ENCODE data around the gene ALPK3. TPM values are rescaled to one million over a fixed set of nuclear protein-coding genes. Genes with fewer than 3 reads are reported as not detected.

Gene ALPK3
- total and polyA plus RNA-seq, 10 of the 15 experiments (the other 5 are each of a cell fraction or from before 2014, with no cell fraction given) = under 0.01 to 0.05 (median 0.02) TPM; not detected in 6

DNA sequence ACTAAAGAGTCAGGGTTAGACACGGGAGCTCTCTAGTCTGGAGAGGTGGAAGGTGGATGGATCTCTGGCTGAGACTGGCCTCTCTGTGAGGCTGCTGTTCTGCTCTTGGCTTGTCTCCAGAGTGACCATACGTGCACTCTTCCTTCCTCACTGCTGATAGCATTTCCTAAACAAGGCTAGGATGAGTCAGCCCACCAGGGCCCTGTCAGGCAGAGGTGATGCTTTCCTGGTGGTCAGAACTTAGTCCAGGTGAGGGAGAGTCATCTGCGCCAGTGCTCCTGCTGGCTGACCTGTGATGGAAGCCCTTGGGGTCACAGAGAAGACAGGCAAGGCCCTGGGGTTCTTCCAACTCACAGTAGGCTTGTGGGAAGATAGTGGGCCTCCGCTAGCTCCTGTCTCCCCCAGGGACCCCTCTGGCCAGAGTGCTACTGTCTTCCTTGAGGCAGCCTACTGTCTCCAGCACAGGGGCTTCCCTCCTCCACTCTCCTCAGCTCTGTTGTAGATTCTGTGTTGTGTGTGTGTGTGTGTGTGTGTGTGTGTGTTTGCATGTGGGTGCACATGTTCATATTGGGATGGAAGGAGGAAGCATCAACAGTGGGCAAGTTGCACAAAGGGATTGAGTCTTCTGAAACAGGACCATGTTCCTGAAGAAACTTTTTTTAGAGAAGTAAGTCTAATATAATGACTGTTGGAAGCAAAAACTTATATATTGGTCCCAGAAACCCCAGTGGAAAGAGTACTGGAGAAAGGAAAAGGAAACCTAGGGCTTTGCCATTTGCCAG, 16.5 kb downstream of the ALPK3 start (continued):
- TF ChIP-seq PRDM15 (CRISPR knock-in tag; IDR thresholded peaks at IDR 0.05) (no peak), PML (IDR thresholded peaks at IDR 0.05; ENCODE audit: low read length) (no peak), CBX3 (IDR thresholded peaks at IDR 0.05; ENCODE audit: borderline replicate concordance, low read depth) (no peak)
- TF ChIP-seq, protein P1, sequence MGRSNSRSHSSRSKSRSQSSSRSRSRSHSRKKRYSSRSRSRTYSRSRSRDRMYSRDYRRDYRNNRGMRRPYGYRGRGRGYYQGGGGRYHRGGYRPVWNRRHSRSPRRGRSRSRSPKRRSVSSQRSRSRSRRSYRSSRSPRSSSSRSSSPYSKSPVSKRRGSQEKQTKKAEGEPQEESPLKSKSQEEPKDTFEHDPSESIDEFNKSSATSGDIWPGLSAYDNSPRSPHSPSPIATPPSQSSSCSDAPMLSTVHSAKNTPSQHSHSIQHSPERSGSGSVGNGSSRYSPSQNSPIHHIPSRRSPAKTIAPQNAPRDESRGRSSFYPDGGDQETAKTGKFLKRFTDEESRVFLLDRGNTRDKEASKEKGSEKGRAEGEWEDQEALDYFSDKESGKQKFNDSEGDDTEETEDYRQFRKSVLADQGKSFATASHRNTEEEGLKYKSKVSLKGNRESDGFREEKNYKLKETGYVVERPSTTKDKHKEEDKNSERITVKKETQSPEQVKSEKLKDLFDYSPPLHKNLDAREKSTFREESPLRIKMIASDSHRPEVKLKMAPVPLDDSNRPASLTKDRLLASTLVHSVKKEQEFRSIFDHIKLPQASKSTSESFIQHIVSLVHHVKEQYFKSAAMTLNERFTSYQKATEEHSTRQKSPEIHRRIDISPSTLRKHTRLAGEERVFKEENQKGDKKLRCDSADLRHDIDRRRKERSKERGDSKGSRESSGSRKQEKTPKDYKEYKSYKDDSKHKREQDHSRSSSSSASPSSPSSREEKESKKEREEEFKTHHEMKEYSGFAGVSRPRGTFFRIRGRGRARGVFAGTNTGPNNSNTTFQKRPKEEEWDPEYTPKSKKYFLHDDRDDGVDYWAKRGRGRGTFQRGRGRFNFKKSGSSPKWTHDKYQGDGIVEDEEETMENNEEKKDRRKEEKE (IDR thresholded peaks at IDR 0.05) = no peak

Data from GM12878 (cell line).